HG02763 (cell line): ENCODE results near the gene TAS2R1.

Experiments used
- ATAC-seq: cut with Tn5 transposase; IDR thresholded peaks from one replicate; pipeline ENCODE4 v1.9.1; 2021; ENCODE audit warnings: mild to moderate bottlenecking, moderate library complexity; ENCODE audit not compliant: unreplicated experiment

TAS2R1 gene, protein sequence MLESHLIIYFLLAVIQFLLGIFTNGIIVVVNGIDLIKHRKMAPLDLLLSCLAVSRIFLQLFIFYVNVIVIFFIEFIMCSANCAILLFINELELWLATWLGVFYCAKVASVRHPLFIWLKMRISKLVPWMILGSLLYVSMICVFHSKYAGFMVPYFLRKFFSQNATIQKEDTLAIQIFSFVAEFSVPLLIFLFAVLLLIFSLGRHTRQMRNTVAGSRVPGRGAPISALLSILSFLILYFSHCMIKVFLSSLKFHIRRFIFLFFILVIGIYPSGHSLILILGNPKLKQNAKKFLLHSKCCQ

DNA sequence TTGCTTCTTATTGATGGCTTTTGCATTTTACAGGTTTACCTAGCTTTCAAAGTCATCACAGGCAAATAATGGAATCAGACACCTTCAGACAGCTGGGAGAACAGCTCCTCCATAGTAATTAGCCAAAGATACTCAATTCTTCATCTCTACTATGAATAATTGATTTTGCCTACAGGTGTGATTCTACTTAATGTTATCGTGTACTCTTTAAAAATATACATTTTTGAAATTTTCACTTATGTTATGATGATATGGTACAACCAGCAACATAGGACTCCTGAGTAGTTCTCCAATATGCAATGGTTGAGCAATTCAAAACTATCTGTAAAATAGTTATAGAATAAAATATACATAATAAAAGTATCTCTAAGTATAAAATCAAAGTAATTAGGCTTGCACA lies at the start of gene TAS2R1:
TAS2R1 (minus strand) TSS at position 101 of the 400 bp plus-strand sequence. CDS start 319 bp downstream, outside the sequence.
- ATAC-seq, result no peak

DNA sequence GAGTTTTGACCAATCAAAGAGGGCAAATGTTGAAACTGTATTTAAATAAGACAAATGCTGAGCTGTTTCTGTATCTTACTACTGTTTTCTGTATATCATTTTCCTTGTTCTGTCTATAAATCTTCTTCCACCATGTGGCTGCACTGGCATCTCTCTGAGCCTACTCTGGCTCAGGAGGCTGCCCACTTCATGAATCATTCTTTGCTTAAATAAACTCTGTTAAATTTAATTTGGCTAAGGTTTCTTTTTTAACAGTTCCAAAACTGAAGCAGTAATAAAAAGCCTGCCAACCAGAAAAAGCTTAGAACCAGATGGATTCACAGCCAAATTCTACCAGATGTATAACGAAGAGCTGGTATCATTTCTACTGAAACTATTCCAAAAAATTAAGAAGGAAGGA lies 40.2 kb upstream of the TAS2R1 start:
- ATAC-seq, result no peak

DNA sequence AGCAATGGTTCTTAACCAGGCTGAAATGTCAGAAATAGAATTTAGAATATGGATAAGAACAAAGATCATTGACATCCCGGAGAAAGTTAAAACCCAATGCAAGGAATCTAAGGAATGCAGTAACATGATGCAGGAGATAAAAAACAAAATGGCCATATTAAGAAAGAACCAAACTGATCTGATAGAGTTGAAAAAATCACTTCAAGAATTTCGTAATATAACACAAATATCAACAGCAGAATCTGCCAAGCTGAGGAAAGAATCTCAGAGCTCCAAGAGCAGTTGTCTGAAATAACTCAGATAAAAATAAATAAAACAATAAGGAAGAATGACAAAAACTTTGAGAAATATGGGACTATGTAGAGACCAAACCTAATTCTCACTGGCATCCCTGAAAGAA lies 37.8 kb upstream of the TAS2R1 start:
- ATAC-seq, result no peak

DNA sequence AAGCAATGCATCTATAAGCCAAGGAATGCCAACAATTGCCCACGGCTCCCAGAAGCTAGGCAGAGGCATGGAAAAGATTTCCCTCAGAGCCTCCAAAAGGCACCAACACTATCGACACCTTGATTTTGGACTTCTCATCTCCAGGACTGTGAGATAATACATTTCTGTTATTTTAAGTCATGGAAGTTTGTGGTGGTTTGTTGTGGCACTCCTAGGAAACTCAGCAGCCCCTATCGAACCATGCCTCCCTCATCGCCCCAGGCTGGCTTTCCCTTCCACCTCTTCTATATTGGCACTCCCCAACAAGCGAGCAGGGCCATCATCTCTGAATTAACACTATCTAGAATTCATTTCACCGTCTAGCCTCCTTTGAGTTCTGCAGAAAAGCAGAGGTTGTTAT lies 33.7 kb upstream of the TAS2R1 start:
- ATAC-seq, result no peak

DNA sequence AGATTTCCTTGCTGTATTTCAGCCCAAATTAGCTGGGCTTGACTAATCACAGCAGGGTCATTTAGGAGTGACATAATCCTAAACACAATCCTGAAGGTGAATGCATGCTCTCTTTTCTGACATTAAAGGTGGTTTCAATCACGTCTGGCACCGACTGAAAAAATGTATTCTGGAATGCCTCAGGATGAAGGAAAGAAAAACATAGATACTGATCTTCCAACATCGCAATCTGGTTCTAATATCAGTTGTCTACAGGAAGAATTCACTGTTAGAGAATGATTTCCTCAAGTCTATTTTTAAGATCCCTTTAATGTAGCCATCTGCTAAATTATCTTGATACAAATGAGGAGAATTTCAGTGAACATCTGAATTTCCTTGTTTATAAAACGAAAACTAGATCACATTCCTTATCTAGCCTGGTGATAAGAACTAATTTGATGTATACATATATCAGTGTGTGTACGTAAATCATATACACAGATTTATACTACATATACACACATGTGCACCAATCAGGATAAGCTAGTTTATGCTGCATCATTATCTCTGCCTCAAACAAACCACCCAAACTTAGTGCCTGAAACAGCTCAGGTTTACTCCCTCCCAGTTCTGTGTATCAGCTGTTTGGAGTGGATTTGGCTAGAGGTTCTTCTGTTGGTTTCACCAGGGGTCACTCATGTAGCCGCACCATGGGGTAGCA lies 31.3 kb upstream of the TAS2R1 start:
- no peak for ATAC-seq

DNA sequence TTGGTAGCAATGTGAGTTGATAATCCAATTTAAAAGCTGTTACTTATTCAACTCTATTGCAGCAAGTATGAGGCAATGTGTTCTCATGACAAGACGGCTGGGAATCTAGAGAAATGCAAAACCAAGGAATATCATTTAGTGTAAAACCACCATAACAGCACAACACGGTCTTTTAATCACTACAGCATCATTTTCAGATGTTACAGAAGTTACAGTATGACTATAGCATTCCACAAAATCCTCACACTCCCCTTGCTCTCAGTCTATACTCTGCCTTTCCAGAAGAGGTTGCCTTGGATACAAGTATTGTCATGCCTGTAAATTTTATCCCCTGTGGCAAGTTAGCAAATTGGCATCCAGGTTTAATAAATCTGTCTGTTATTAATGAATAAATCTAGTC lies 28.6 kb upstream of the TAS2R1 start:
- no peak for ATAC-seq

DNA sequence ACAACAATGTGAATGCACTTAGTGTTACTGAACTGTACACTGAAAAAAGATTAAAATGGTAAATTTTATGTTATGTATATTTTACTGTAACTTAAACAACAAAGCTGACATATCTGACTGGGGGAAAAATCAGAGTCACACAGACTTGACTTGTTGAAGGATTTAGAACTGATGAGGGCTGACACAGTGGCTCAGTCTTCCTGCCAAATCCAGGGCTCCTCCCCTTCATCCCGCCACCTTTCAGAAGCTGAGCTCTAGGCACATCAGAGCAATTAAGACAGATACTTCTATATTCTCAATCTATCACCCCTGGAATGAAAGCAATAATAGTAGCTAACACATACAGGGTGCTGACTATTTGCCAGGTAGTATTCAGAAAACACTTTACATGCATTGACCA lies 27.7 kb upstream of the TAS2R1 start:
- no peak for ATAC-seq

DNA sequence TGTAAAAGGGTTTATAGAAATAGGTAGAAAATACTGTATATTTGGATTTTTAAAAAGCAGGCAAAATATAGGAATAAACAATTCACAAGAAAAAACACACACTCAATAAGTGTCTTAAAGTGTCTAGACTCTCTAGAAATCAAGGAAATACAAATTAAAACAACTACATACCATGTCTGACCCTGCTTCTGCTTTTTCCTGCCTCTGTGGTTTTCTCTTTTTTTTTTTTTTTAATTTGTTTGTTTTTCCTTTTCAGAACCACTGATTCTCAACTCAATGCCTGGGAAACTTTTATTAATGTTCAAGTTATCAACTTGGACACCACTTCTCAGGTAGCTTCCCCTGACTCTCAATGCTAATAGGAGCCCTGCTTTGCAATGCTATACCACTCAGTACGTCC lies 25.5 kb upstream of the TAS2R1 start:
- no peak for ATAC-seq

DNA sequence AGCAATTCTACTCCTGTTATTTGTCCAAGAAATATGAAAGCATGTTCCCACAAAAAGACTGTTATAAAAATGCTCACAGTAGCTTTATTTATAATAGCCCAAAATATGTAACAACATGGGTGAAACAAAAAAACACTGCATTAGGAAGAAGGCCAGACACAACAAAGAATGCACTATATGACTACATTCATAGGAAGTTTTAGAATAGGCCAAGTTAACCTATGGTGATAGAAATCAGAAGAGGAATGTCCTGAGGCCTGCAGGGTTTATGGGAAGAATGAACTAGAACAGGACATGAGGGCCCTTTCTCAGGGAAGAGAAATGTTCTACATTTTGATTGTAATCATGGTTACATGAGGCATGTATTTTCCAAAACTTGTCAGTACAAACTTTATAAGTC lies 24.7 kb upstream of the TAS2R1 start:
- ATAC-seq, result no peak

DNA sequence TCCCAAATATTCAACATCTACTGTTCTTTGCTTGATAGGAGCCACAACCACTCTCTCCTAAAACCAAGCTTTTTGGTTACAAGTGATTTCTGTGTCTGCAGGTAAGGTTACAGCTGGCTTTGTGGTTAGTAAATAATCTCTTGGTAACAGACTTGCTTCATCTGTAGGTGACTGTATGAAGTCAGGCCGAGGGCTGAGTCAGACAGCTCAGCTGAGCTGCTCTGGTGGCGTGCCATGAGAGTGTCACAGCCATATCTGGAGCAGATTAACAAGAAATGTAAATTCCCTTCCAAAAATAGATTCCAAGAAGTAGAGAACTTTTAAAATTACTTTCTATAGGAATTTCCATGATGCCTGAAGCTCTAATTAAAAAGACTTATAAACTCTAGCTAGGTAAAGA lies 23.7 kb upstream of the TAS2R1 start:
- peak; percentile 95 for ATAC-seq

DNA sequence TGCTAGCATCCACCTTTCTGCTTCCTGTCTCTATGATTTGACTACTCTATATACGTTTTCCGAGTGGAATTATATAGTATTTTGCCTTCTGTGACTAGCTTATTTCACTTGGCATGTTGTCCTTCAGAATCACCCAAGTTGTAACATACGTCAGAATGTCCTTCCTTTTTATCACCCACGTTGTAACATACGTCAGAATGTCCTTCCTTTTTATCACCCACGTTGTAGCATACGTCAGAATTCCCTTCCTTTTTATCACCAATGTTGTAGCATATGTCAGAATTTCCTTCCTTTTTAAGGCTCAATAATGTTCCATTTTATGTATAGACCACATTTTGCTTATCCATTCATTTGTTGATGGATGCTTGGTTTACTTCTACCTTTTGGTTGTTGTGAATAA lies 22.9 kb upstream of the TAS2R1 start:
- ATAC-seq, result no peak

DNA sequence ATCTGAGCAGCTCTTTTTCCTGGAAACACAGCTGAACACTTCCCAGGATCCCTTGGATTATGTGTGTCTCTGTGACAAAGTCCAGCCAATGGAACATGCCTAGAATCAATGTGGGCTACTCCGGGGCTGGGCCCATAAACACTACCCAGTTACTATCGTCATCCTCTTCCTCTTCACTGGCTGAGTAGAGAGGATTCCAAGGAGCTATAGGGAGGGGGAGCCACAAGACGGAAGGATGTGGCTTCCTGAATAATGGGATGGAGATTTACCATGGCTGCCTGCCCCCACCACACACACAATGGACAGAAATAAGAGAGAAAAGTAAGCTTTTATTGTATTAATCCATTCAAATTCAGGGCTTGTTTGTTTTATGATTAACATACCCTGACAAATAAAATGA lies 22.1 kb upstream of the TAS2R1 start:
- ATAC-seq, result no peak

DNA sequence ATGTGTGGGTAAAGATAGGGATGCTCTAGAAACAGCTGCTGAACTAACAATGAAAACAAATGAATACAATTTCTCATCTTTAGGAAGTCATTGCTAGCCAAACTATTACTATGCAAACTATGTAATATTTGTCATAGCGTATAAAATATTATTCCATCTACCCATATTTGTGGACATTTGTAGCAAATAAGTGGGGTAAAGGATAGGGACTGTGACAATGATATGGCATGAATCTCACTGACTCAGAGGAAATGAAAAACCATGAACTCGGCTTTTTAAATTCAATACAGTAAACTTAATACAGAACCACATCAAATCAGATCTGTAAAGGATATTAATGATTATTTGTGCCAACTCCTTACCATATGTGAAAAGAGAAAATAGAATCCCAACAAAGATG lies 16.7 kb upstream of the TAS2R1 start:
- ATAC-seq, result no peak

DNA sequence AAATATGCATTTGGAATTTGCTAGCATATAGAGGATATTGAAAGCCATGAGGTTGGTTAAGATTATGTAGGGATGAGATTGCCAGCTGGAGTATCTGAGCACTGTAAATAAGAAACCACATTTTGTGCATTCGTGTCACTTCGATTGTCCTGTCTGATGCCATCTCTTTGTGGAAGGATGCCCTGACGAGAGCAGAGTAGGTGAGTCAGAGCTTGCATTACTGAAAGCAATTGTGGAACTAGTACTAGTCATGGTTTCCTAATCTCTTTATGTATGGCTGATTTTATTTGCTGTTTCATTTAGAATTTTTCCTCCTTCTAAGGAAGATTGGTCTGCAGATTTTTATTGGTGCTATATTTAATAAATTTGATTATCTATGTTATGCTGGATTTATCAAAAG lies 14.5 kb upstream of the TAS2R1 start:
- ATAC-seq, result no peak

DNA sequence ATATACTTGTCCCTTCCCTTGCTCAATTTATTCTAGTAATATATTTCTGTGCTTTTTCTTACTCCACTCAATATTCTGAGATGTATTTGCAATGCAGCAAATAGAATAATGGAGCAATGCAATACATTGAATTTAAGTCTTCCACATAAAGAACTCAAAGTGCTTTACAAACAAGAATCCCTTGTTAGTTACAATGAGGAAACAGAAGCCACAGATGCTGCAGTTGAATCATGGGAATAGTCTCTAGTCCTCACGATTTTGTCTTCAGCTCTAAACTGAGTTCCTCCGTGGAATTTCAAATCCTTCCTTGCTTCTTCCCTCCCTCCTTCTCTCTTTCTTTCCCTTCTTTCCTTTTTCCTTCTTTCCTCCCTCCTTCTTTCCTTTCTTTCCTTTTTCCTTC lies 12.5 kb upstream of the TAS2R1 start:
- ATAC-seq, result no peak

DNA sequence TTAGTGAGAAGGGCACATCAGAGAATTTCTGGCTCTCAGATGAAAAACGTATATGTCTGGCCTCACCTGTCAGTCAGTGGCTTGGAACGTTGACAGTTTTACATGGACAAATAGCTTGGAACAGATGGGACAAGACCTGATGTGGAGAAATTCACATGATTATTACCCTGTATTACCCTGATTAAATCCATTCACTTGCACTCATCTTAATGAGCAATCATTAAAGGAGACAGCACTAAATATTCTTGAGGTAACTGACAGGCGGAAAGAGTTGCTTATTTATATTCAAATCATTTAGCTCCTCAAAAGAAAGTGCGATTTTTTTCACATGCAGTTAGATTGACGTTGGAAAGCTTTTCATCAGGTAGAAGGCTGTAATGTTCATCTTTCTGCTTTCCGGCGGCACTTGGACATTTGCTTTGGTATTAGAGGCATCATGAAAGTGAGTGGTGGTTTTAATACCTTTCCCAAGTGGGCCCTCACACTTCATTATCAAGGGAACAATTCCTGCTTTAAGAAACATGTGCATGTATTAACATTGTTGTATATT lies 11.7 kb upstream of the TAS2R1 start:
- no peak for ATAC-seq

DNA sequence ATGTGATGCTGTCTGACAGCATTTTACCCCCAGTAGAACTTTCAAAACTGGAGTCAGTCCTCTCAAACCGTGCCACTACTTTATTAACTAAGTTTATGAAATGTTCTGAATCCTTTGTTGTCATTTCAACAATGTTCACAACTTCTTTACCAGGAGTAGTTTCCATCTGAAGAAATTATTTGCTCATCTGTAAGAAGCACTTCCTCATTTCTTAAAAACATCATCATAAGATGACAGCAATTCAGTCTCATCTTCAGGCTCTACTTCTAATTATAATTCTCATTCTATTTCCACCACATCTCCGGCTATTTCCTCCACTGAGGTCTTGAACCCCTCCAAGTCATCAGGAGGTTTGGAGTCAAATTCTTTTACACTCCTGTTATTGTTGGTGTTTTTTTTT lies 2.3 kb upstream of the TAS2R1 start:
- no peak for ATAC-seq

DNA sequence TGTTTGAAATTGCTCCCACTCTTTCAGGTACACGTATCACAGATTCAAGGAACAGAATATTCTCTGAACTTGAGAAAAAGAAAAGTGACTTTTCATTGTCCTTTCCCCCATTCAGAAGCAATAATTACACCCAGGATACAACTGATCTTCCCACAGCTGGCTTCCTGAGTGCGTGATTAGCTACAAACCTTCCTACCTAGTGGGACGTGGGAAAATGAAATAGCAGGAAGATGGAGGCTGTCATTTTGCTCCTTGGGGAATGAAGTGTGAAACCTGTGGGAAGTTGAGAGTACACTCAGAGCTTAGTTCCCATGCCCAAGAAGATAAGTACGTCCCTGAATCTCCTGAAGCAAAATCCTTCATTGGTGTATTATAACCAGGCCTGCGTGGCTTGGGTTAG lies 2.6 kb downstream of the TAS2R1 start:
- ATAC-seq, result no peak

DNA sequence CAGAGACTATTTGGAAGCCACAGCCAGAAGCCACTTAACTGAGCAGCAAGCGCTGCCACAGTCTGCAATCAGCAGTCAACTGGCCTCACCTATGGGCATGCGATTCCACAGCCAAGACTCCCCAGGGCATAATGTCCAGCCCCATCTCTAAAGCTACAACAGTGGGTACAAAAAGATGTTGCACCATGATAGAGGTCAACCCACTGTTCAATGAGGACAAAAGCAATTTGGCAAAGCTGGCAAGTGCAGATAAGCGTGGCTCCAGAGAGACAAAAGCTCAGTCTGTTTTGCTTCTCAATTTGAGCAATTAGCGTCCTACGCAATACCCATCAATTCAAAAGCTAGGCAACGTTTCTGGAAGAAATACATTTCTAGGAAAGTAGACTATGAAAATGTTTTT lies 3.2 kb downstream of the TAS2R1 start:
- ATAC-seq, result no peak

DNA sequence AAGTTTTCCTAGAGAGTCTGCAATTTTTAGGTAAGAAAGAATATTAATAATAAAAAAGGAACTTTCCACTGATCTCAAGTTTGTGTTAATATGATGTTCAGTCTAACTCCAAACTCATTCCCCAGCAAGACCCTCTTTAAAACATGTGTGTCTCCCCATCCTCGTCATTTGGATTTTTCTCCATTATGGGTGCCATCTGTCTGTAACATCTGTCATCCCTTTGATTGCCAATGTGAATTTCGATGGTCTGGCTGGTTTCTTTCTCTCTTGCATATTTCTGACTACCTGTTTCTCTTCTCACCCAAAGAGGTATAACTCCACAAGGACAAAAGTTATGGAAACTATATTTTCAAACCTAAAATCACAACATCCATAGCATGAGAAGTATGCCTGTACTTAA lies 4.4 kb downstream of the TAS2R1 start:
- no peak for ATAC-seq

DNA sequence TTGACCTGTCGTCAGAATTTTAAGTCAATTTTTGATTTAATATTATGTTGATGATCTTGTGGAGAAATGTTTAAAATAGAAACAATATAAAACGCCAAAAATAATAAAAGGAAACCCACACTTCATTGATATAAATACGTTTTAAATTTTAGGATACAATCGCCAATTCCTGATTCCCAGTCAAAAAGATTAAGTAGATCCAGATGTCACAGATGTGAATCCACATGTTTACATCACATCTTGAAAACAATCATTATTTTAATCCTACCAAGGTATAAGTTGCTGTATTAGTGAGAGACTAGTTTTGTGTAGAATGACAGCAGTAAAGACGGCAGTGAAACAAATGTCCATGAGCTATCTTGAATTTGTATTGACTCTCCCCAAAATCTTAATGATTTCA lies 4.9 kb downstream of the TAS2R1 start:
- no peak for ATAC-seq

DNA sequence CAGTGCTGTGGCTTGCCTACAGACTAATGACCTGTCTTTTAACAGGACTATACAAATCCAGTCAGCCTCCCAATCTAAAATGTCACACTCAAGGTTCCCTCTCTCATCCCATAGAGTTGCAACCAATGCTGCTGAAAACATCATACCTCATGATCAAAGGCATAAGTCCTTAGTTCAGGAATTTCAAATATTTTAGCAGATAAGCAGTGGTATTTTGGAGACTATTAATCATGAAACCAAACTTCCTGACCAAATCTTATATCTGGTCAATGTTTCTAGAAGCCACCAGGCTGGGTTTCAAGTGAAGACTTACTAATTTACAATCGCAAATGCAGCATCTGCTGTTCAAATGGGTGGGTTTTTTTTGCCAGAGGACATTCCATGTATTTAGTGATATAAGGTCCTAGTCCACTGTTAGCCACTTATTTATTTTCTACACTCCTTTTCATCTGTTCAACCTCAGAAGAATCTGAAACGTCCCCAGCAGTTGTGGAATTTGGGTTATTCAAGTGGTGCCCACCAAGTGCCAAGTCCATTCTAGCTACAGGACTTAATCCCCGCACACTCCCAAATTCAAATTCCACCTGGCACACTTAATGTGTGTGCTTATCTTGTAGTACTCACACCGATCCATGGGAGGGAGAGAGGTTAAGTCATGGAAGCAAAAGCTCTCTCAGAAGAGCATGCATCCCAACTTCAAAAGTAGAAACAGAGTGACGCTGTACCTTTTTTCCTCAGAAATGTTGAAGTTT lies 5.8 kb downstream of the TAS2R1 start:
- ATAC-seq, result no peak
